Ishikawa (cell line): Measurements from ENCODE around the gene FLYWCH2.

Experiments
- CEBPB ChIP-seq: IDR thresholded peaks from 2 replicates; pipeline ENCODE4 v1.6.1; 2012
- TCF12 ChIP-seq: IDR thresholded peaks from 2 replicates; pipeline ENCODE4 v1.6.1; 2012; ENCODE audit warnings: low read depth

- no peak for TF ChIP-seq TCF12
- no peak for TF ChIP-seq CEBPB
Observed at GRCh38 chr16:2913603-2914002, 30.6 kb downstream of the FLYWCH2 start.
